GM19239 (cell line): ENCODE results near the gene SLC6A8.
A peak's percentile ranks its signal among the peaks of the same experiment; 100 is the strongest.
"Not testable (repeated sequence)": the region's sequence is repeated elsewhere in the genome, so short reads cannot be mapped to it uniquely, and the experiment has no call there.

Experiments used
- DNase-seq: peaks from one replicate; pipeline ENCODE4 v3.0.0; 2011; ENCODE audit warnings: low spot score; ENCODE audit not compliant: insufficient read length
- FAIRE-seq: peaks from 2 replicates; lab custom pipeline; 2011; peaks lifted over from hg19 to GRCh38; lab: Jason Lieb, UNC

SLC6A8 gene

GRCh38 chrX:153704021-153704526, 16.3 kb downstream of the SLC6A8 start:
- DNase-seq (no peak), FAIRE-seq (no peak)

- not testable (repeated sequence) for FAIRE-seq, DNase-seq
Measured at GRCh38 chrX:153704631-153705402, 17.1 kb downstream of the SLC6A8 start.

DNA sequence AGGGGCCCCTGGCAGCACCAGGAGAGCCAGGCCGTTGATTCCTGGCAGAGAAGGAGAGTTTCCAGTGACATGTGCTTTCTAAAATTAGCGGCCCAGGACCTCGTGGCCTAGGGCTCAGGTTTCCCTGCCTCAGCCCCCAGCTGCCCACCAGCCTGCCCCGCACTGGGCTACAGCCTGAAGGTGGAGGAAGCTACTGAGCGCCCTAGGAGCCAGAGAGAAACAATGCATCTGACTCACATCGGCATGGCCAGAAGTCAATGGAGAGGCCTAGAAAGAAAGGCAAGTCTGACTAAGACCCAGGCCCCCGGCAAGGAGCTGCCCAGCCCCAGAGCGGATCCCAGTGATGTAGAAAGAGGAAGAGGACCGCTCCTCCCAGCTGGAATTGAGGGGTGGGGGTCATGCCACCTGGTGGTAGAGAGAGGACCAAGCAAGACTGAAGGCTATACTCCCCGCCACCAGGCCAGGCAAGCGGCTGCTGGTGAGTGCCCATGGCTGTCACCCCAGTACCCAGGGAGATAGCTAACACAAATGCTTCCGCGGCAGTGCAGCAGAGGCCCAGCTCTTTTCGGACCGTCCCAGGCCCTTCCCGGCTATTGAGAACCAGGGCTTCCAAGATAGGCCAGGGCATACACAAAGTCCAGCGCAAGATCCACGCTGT, 17.8 kb downstream of the SLC6A8 start:
- not testable (repeated sequence) for DNase-seq, FAIRE-seq

- DNase-seq (no peak), FAIRE-seq (no peak)
Measured at GRCh38 chrX:153706799-153707198, 19.1 kb downstream of the SLC6A8 start.

DNA sequence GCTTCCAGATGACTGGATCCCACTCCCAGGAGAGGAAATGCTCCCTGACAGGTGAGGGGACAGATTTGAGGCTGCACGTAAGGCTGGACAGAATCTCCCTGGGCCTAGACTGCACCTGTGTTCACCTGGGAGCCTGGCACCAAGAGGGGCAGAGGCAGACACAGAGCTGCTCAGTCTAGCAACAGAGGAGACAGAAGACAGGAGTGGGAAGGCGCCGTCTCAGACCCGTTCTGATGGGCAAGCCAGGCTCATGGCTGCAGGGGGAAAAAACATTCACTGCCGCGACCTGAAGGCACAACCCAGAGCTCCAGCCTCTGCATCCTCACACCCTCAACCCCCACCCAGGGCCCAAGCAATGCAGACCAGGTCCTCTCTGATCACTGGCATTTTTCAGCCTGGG, 19.7 kb downstream of the SLC6A8 start:
- no peak for FAIRE-seq
- DNase-seq, result no peak

DNA sequence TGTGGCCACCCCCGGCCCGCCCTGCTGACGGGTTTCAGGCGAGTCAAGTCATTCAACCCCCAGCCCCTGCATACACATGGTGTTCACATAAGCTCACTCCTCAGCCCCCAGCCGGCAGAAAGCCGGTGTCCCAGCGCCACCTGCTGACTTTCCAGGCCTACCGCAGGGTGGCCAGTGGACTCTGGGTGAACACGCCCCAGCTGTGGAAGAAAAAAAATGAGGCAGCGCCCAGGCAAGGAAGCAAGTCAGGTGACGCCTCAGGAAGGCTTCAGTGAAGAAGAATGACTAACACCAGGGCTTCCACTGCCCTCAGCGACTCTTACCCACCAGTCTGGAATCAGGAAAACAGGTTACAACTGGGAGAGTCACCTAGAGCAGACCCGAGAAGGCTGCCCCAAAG, 20.7 kb downstream of the SLC6A8 start:
- no peak for DNase-seq
- FAIRE-seq, result no peak

DNA sequence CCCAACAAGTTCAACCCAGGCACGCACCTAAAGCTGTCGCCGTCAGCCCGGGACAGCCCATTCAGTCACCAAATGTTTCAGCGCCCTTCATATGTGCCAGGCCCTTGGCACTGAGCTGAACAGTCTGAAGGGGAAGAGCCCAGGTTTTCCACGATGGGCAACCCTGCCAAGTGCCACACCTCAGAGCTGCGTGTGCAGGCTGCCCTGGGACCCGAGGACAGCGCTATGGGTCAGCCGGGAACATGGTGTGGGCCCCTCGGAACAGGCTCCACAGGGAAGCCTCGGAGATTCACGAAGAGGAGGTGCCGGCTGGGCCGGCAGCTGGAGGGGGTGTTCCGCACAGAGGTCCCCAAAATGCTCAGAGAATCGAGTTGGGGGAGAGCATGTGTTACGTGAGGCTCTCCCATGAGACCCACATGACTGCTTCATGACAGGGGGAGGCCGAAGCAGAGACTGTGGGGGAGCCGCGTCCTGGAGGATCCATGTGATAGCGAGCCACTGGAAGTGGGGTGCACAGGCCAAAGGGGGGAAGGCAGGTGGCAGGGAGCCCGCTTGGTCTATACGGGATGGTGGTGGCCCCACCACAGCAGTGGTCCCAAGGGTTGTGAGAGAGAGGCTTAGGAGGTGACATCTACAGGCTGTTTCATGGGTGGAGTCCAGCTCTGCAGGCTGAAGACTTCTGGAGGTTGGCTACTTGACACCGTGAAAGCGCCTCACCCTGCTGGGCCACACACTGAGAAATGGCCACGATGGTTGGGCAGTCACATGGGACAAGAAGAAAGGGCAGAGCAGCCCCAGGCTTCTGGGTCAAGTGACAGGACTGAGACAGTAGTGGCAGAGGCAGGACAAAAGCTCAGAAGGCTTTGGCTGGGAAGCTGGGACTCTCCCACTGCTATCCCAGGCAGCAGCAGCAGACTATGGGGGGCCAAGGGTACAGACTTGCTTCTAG, 22.3 kb downstream of the SLC6A8 start:
- DNase-seq (no peak), FAIRE-seq (no peak)

DNA sequence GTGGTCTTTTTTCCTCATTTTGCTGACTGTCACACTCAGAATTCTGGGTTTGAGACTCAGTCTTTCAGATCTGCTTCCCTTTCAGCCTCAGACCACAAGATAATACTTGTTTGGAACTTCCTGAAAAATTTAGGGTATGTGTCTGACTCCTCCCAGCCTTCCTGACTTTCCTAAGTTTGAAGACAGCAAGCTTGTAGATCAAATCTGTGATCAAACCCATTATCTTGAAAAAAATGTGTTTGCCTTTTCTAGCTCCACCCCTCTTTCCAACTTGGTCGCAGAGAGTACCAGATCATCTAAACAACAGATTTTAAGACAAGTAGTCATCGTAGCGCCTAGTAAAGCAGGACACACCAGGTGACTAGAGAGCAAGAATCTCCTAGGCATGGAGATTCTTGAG, 26.5 kb downstream of the SLC6A8 start:
- FAIRE-seq (no peak), DNase-seq (no peak)

DNA sequence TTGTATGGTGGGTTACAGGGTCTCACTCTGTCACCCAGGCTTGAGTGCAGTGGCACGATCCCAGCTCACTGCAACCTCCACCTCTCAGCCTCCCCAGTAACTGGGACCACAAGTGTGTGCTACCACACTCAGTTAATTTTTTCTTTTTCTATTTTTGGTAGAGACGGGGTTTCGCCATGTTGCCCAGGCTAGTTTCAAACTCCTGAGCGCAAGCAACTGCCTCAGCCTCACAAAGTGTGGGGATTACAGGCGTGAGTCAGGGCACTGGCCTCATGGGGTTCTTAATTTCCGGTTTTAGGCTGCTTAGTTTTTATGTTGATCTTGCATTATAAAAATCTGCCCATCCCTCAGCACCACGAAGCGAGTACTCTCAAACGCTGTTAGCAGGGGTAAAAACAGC, 29.7 kb downstream of the SLC6A8 start:
- no peak for FAIRE-seq
- no peak for DNase-seq

DNA sequence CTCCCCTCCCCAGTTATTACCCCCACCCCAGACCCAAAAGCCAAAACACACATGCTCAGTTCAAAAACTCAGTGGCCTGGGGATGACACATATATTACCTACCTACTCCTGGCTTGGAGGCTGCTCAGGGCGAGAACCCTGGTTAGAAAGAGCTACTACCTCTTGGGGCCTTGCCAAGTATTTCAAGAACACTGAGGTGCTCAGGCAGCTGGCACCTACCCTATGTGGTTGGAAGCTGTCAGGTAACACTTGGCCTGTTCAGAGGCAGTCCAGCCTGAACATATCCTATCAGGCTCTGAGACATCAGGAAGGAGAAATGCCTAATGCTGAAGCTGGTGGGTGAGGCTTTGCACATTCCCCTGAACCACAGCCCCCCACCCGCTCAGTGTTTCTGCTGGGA, 31.5 kb downstream of the SLC6A8 start:
- FAIRE-seq (no peak), DNase-seq (no peak)

DNA sequence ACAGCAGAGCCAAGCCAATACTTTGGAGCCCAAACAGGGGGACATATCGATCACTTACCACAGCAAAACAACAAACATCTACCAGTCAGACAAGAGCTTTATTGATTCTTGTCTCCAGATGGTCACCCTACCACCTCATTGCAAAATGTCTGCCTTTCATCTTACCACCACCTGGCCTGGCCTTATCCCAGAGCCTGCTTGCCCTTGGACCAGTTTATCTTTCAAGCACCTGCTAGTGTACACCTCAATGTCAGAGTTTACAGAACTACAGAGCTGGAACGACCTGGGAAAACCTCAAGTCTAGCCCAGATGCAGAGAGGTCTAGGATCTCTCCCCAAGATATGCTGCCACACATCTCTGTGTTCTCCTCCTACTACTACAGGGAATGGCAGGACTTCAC, 32.0 kb downstream of the SLC6A8 start:
- FAIRE-seq (no peak), DNase-seq (no peak)

DNA sequence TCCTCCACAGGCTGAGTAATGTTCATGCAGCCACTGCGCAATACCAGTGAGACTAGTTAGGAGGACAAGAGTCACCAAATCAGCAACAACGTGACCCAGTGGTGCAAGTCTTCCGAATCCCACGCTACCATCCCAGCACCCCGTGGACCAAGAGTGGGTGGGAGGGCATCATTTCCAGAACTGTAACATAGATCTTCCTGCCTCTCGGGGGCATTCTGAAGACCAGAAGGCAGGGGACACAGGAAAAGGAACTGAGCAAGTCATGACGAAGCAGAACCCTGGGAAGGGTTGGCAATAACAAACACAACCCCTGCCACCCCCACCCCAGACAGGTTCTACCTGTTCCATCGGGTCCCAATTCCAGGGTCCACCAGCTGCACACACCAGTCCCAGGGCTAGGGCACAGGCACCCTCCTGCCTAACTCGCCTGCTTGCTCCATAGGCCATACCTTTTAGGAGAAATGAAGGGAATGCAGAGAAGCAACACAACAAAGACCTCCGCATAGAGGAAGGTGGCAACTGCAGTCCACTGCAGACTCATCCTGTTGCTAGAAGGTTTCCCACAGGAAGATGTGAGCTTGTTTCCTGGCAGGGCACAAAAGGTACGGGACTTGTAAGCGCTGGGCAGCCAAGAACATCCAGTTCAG, 35.1 kb downstream of the SLC6A8 start:
- peak; percentile 66 for FAIRE-seq
- no peak for DNase-seq

GRCh38 chrX:153723351-153724251, 35.9 kb downstream of the SLC6A8 start:
- FAIRE-seq (peak; percentile 80), DNase-seq (no peak)

- FAIRE-seq, result peak; percentile 86
- DNase-seq, result peak; percentile 69
Measured at GRCh38 chrX:153724252-153725038, 36.7 kb downstream of the SLC6A8 start, which contains the start of the genes ABCD1 and BCAP31. Gene ABCD1 (plus strand): TSS chrX:153724856. CDS start chrX:153725267, 411 bp downstream. Gene BCAP31 (minus strand): TSS chrX:153724387. CDS start chrX:153723244, 1,143 bp downstream.

DNA sequence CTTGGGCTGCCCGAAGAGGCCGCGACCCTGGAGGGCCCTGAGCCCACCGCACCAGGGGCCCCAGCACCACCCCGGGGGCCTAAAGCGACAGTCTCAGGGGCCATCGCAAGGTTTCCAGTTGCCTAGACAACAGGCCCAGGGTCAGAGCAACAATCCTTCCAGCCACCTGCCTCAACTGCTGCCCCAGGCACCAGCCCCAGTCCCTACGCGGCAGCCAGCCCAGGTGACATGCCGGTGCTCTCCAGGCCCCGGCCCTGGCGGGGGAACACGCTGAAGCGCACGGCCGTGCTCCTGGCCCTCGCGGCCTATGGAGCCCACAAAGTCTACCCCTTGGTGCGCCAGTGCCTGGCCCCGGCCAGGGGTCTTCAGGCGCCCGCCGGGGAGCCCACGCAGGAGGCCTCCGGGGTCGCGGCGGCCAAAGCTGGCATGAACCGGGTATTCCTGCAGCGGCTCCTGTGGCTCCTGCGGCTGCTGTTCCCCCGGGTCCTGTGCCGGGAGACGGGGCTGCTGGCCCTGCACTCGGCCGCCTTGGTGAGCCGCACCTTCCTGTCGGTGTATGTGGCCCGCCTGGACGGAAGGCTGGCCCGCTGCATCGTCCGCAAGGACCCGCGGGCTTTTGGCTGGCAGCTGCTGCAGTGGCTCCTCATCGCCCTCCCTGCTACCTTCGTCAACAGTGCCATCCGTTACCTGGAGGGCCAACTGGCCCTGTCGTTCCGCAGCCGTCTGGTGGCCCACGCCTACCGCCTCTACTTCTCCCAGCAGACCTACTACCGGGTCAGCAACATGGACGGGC, 37.5 kb downstream of the SLC6A8 start:
- FAIRE-seq (no peak), DNase-seq (no peak)

- DNase-seq (no peak), FAIRE-seq (no peak)
Measured at GRCh38 chrX:153725832-153726285, 38.1 kb downstream of the SLC6A8 start.
